ENCODE results near the gene PDPR.

DNA sequence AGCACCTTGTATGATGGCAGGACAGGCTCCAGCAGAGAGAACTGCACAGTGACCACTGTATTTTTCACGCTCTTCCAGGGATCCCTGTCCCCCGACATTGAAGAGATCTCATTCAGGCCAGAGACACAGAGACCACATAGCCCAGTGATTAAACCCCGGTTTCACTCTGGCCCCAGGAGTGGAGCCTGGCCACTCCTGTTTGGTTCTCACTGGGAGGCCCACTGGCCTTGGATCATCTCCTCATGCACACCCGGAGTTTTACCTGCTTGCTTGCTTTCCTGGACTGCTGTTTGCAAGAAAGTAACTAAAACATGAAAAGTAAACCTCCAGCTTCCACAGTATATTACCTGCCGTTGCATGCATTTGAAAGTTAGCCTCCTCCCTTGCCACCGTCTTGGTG lies 46.3 kb downstream of the PDPR start:
- TF ChIP-seq, protein P1, sequence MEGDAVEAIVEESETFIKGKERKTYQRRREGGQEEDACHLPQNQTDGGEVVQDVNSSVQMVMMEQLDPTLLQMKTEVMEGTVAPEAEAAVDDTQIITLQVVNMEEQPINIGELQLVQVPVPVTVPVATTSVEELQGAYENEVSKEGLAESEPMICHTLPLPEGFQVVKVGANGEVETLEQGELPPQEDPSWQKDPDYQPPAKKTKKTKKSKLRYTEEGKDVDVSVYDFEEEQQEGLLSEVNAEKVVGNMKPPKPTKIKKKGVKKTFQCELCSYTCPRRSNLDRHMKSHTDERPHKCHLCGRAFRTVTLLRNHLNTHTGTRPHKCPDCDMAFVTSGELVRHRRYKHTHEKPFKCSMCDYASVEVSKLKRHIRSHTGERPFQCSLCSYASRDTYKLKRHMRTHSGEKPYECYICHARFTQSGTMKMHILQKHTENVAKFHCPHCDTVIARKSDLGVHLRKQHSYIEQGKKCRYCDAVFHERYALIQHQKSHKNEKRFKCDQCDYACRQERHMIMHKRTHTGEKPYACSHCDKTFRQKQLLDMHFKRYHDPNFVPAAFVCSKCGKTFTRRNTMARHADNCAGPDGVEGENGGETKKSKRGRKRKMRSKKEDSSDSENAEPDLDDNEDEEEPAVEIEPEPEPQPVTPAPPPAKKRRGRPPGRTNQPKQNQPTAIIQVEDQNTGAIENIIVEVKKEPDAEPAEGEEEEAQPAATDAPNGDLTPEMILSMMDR (conservative IDR thresholded peaks at IDR 0.05): no peak
- TF ChIP-seq ZFX (IDR thresholded peaks at IDR 0.05): no peak
